GM10248 (cell line): ENCODE results near the gene RGS7.
"Not testable (repeated sequence)": the region's sequence is repeated elsewhere in the genome, so short reads cannot be mapped to it uniquely, and the experiment has no call there.

Source experiments
- CTCF ChIA-PET: fragments of 300-600 bp; sonication (Branson Sonifier 250); formaldehyde crosslinking; extraction: SDS; loops from one replicate; lab custom pipeline; 2021; ENCODE audit warnings: antibody characterized with exemption; lab: Yijun Ruan, JAX
- POLR2A ChIA-PET: fragments of 350-650 bp; sonication (Branson Sonifier 250); formaldehyde crosslinking; extraction: SDS; loops from one replicate; lab custom pipeline; 2020; ENCODE audit warnings: antibody characterized with exemption; lab: Yijun Ruan, JAX
- DNase-seq: peaks from one replicate; pipeline ENCODE4 v3.0.0; 2012; ENCODE audit errors: extremely low spot score
- TF ChIP-seq, protein P1 (sequence below): IDR thresholded peaks from 2 replicates; pipeline ENCODE4 v1.5.1; 2012; ENCODE audit warnings: mild to moderate bottlenecking, low read depth; ENCODE audit errors: extremely low read depth, missing control alignments, control extremely low read depth

Gene RGS7

DNA sequence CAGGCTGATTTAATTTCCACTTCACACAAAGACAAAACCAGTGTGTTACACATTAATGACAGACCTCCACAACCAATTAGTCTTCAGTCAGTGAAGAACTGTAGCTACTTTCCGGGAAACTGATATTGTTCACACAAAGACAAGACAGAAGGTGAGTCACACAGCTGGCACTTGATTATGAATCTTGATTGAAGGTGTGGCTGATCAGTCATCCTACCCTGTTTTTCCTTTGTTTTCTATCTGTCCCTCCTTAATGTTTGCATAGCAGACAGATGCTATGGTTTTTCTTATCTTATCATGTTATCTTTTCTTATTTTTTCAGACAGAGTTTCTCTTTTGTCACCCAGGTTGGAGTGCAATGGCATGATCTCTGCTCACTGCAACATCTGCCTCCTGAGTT, 560.0 kb downstream of the RGS7 start:
- DNase-seq: no peak
- POLR2A ChIA-PET: no interaction called here
- CTCF ChIA-PET: no interaction called here
- TF ChIP-seq, protein P1, sequence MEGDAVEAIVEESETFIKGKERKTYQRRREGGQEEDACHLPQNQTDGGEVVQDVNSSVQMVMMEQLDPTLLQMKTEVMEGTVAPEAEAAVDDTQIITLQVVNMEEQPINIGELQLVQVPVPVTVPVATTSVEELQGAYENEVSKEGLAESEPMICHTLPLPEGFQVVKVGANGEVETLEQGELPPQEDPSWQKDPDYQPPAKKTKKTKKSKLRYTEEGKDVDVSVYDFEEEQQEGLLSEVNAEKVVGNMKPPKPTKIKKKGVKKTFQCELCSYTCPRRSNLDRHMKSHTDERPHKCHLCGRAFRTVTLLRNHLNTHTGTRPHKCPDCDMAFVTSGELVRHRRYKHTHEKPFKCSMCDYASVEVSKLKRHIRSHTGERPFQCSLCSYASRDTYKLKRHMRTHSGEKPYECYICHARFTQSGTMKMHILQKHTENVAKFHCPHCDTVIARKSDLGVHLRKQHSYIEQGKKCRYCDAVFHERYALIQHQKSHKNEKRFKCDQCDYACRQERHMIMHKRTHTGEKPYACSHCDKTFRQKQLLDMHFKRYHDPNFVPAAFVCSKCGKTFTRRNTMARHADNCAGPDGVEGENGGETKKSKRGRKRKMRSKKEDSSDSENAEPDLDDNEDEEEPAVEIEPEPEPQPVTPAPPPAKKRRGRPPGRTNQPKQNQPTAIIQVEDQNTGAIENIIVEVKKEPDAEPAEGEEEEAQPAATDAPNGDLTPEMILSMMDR: no peak

DNA sequence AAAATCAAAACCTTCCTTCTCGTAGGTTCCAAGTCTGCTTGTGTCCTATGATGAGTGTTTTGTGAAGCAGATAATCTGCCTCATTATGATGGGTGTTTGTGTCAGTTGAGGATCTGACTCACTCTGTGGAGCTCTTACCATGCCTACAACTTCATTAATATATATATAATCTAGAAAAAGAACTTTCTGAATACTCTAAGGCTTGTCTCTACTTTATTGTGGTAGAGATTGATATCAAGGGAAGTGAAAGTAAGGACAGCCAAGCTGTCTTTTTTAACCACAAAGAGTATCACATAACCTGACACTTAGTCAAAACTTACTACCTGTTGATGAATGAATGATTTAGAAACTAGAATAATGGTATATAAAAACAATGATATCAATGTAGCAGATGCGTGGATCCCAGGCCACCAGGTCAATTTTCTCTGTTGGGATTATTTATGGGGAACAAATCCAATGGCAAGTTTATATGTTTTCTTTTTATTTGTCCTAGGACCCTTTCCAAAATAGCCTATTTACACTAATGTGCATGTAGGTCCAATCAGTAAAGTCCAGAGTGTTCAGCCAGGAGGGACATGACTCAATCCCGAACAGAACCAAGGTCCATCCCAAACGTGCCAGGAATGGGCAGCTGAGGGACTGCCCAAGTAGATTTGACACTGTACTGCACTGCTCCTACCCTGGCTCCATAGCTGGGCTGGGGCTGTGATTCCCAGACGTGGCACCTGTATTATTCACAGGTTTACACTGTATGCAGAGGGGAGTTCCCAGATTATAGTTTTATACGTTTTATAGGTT, 562.8 kb downstream of the RGS7 start:
- TF ChIP-seq, protein P1: no peak
- CTCF ChIA-PET: interaction anchor here (0.9 kb wide), 1 partner anchor 13 kb away, joined by 3 read pairs; no protein-coding TSS in a partner anchor

DNA sequence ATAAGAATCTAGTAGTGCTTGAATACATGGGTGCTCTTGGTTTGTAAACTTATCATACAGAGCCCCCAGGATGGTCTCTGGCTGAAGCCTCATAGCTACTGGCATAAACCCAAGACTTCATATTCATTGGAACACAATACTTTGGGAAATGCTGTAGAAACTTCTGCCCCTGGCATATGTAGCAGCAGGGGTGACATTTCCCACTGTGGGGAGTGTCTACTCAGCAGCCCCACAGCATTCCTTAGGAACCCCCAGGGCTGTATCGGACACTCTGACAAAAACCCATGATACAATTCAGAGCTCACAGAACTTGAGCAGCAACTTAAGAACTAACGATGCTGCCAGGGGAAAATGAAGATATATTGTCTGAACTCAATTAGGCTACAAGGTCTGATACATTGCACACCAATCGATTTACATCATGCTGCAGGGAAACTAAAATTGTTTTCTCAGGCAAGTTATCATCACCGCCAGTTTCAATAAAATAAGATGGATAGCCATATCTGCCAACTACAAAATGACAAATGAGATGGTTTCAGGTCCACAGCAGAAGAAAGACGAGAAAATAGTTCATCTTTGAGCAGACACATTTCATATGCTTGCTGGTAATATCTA, 564.0 kb downstream of the RGS7 start:
- ChIA-PET CTCF (no interaction called here), POLR2A (no interaction called here)
- no peak for DNase-seq
- TF ChIP-seq, protein P1: no peak

More for the DNA sequence above, 562.8 kb downstream of the RGS7 start:
- POLR2A ChIA-PET: no interaction called here
- DNase-seq: peak; percentile 8

DNA sequence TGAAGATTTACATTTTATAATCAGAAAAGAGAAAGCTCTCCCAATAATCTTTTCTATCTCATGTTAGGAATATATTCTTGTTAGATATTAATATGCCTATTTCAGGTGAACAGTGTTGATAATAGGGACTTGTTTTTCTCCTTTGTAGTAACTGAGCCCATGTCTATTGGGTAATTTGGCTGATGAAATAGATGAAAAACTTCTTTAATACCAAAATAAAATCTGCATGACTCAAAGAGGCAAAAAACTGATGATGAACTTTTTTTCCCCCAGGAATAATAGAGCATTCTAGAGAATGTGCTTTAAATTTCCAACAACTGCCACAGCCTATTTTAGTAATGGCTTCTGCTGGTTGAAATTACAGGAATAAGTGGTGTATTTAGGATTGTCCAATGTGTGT, 566.1 kb downstream of the RGS7 start:
- TF ChIP-seq, protein P1: no peak
- DNase-seq: no peak
- CTCF ChIA-PET: no interaction called here
- POLR2A ChIA-PET: no interaction called here

DNA sequence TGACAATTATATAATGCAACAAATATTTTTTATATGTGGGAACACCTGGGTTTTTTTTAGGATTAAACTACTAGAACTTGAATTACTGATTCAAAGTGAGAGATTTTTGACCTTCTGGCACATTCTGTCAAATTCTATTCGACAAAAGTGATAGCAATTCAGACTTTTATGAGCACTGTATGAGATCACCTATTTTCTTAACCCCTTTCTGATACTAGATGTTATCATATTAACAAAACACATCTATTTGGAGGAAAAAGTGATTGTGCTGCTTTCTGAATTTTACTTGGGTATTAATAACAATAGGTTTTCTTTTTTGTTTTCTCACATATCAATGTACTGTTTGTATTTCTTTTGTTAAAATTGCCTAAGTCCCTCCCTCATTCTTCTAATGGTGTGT, 570.1 kb downstream of the RGS7 start:
- DNase-seq: no peak
- POLR2A ChIA-PET: no interaction called here
- TF ChIP-seq, protein P1: no peak
- CTCF ChIA-PET: interaction anchor here (1.2 to 1.7 kb wide), 2 partner anchors 7 to 10 kb away, joined by 3 to 4 read pairs; no protein-coding TSS in a partner anchor

DNA sequence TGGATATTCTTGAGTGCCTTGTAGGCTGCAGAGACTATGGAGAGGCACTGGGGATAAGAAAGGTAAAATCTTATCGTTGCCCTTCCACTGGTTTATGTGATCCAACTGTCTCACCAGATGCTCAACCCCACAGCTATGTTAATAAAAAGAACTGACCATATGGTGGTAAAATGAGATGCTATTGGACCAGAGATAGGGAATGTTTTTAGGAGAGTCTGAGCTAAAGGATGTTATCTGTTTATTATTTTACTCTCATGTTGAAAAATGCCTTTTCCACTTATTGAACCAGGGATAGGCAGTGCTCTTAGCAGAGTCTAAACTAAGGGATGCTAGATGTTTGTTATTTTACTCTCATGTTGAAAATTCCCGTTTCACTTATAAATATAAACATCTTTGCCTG, 572.2 kb downstream of the RGS7 start:
- DNase-seq: no peak
- POLR2A ChIA-PET: no interaction called here
- CTCF ChIA-PET: interaction anchor here (1.2 kb wide), 1 partner anchor 11 kb away, joined by 4 read pairs; no protein-coding TSS in a partner anchor
- TF ChIP-seq, protein P1: no peak

DNA sequence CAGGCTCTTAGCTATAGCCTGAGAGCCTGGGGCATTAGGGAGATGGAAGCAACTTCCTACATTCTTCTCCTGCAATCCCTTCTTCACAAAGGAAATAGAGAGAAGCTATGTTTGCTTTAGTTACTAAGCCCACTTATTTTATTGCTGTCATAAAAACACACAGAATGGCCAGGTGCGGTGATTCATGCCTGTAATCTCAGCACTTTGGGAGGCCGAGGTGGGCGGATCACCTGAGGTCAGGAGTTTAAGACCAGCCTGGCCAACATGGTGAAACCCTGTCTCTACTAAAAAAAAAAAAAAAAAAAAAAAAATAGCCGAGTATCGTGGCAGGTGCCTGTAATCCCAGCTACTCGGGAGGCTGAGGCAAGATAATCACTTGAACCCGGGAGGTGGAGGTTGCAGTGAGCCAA, 573.3 kb downstream of the RGS7 start:
- DNase-seq, POLR2A ChIA-PET, CTCF ChIA-PET: not testable (repeated sequence)
